Fibroblast of villous mesenchyme (primary cell): ENCODE results near the gene MCAM. TPM values are rescaled to one million over a fixed set of nuclear protein-coding genes. Genes with fewer than 3 reads are reported as not detected.

Experiments
- DNase-seq: peaks from one replicate; pipeline ENCODE4 v3.0.0-alpha.2; 2010; ENCODE audit warnings: low read depth
- H3K4me3 ChIP-seq: 2 replicates; pipeline ENCODE4 v1.5.1; 2011; ENCODE audit warnings: low read depth, mild to moderate bottlenecking, low read length
- total RNA-seq: library from RNA; depleted of rRNA; stranded (reverse); fragments of >200 nt; gene quantifications from 2 replicates; pipeline ENCODE4 v1.2.3, GENCODE V29; 2012
- TF ChIP-seq, protein P1 (sequence below): IDR thresholded peaks from 2 replicates; pipeline ENCODE4 v1.5.1; 2012; ENCODE audit warnings: low read depth, mild to moderate bottlenecking, low read length; ENCODE audit not compliant: insufficient read depth

MCAM gene
- total RNA-seq, 1 donor = 86.4 TPM

DNA sequence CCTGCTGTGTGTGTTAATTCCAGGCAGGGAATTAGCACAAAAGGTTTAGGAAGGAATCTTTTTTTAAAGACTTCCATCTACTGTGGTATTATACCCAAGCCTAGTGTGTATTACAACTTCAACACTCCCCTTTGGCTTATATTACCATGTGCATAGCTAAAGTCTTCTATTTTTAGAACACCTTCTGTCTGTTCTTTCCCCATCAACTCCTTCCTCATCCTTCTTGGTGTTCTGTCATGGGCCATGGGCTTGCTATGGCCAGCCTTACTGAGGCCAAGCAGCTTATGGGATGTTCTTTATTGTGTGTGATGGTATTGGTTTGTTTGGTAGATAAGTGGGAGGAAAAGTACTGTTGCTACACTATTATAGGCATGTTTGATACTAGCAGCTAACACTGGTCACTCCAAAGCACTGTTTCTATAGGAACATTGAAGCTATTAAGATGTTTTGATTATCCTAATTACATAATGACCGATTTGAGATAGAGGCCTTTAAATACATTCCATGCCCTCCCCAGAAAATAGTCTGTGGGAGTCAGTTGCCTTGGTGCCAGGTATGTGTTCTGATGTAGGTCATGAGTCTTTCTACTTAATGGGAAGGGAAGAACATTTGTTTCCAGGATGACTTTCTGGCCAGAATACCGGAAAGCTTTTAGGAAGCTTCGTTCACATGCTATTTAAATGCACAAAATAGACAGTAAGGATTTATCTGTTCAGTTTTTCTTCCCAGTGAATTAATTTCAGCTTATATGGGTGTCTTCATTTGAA, 16.5 kb downstream of the MCAM start:
- TF ChIP-seq, protein P1, sequence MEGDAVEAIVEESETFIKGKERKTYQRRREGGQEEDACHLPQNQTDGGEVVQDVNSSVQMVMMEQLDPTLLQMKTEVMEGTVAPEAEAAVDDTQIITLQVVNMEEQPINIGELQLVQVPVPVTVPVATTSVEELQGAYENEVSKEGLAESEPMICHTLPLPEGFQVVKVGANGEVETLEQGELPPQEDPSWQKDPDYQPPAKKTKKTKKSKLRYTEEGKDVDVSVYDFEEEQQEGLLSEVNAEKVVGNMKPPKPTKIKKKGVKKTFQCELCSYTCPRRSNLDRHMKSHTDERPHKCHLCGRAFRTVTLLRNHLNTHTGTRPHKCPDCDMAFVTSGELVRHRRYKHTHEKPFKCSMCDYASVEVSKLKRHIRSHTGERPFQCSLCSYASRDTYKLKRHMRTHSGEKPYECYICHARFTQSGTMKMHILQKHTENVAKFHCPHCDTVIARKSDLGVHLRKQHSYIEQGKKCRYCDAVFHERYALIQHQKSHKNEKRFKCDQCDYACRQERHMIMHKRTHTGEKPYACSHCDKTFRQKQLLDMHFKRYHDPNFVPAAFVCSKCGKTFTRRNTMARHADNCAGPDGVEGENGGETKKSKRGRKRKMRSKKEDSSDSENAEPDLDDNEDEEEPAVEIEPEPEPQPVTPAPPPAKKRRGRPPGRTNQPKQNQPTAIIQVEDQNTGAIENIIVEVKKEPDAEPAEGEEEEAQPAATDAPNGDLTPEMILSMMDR = no peak
- no peak overlapping the region for H3K4me3 ChIP-seq
- no peak for DNase-seq

DNA sequence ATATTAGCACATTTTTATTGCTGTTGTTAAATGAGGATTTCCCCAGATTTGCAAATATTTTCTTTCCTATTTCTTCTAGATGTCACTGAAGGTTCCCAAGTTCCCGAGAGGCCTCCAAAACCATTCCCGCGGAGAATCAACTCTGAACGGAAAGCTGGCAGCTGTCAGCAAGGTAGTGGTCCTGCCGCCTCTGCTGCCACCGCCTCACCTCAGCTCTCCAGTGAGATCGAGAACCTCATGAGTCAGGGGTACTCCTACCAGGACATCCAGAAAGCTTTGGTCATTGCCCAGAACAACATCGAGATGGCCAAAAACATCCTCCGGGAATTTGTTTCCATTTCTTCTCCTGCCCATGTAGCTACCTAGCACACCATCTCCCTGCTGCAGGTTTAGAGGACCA, 17.5 kb downstream of the MCAM start:
- DNase-seq = no peak
- TF ChIP-seq, protein P1 = no peak
- H3K4me3 ChIP-seq = no peak overlapping the region

DNA sequence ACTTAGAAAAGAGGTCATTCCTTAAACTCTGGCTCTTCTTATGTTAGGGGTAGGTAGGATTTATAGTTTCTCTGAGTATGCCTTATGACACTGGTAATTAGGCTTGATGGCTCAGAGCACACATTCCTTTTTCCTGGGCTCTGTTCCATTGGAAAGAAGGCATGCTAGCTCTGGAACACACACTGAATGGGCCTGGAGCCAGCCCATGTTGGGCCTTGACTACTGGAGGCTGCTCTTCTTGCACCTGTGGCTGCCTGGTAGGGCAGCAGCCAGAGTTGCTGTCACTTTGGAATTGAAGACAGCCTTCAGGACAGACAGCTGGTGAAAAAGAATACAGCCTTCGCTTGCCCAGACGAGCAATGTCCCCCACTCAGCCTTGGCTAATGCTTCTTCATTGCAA, 18.2 kb downstream of the MCAM start:
- H3K4me3 ChIP-seq = no peak overlapping the region
- TF ChIP-seq, protein P1 = no peak
- DNase-seq = no peak

DNA sequence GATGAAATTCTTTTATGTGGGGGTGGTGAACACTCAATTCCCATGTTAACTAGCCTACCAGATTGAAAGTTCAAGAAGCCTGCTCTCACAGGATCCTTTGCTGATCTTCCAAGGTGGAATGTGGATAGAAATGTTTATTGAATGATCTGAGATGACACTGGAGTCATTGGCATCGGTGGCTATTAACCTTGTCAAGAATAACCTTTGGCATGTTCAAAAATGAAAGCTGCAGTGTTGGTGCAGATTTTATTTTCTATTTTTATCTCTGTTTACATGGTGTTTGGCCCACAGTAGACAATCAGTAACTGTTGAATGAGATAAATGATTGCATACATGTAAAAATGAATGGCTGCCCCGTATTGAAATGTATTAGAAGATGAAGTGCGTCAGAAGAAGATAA, 19.0 kb downstream of the MCAM start:
- no peak overlapping the region for H3K4me3 ChIP-seq
- DNase-seq = no peak
- TF ChIP-seq, protein P1 = no peak

DNA sequence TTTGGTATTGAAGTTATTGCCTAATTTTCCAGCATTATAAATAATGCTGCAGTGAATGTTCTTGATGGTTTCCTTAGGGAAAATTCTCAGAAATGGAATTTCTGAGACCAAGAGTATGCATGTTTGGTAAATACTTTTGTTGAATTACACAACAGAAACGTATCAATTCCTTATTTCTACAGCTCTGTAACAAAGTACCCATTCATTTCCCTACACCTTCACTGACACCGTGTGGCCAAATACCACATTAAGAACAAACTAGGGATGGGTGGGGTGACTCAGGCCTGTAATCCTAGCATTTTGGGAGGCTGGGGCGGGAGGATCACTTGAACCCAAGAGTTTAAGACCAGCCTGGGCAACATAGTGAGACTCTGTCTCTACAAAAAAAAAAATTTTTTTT, 21.8 kb downstream of the MCAM start:
- peak; percentile 23 for DNase-seq
- TF ChIP-seq, protein P1 = peak; percentile 14
- H3K4me3 ChIP-seq = no peak overlapping the region

DNA sequence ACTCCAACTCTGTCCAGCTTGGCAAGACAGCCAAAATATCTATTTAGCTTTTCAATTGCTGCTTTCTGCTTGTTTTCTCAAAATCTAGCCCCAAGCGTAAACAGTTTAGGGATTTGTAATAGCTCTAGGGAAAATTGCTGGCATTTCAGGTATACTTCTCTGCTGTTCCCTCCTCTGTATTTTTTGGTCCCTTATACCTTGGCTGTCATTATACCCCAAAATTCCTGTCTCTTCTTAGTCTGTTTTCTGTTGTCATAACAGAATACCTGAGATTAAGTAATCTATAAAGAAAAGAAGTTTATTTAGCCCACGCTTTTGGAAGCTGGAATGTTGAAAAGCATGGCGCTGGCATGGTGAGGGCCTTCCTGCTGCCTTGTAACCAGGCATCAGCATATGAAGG, 23.5 kb downstream of the MCAM start:
- TF ChIP-seq, protein P1 = no peak
- DNase-seq = no peak
- H3K4me3 ChIP-seq = no peak overlapping the region
